Measurements from ENCODE around the gene CDKN1A. TPM values are rescaled to one million over a fixed set of nuclear protein-coding genes. Genes with fewer than 3 reads are reported as not detected.

The CDKN1A gene
- total RNA-seq, 4 donors from 2014 or later: 143 to 200 (median 181) TPM

DNA sequence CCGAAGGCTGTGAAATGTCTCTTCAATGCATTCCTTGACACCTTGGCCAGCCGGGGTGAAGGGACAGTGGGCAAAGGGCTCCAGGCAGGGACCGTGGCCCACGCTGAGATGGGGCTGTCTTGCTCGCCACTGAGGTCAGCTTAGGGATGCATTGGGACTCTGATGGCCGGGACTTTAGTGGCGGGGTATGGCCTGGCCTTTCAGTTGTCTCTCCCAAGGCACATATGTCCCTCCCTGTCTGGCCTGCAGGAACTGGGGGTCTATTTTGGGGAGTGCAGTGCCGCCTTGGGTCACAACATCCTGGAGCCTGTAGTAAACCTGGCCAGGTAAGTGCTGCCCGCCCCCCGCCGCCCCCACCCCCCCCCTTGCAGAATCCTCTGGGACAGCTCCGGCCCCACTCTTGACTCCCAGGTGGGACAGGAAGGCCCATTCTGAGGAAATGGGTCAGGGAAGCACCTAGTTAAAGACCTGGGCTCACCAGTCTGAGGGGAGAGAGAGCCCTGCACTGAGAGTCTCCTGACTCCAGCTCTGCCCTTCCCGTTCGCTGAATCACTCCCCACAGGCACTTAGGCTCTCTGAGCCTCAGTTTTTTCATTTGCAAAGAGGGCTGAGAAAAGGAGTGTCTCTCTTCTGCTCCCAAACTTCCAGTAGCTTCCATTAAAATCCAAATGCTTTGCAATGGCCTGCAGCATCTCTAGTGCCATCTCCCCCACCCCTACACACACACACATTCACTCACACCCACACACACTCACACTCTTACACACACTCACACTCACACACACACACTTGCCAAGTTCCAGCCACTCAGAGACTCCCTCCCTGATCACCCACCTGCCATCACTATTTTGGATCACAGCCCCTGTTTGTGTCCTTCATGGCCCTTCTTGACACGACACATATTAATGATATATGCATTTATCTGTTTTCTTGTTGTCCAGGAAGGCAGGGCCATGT, 52.2 kb downstream of the CDKN1A start:
- no peak for DNase-seq (ENCODE audit: low spot score in 2 of 2)
- no peak overlapping the region for H3K4me3 ChIP-seq (ENCODE audit: low read depth, poor library complexity, severe bottlenecking)
- intact Hi-C loops (cut with DNase I; ENCODE audit: low total_unique reads): no loop called here
- 87 to 89% methylated on average over 11 to 15 of the region's 15 CpGs for WGBS, 2 donors
- no peak for TF ChIP-seq POLR2A (IDR thresholded peaks at IDR 0.05)
- TF ChIP-seq, protein P1, sequence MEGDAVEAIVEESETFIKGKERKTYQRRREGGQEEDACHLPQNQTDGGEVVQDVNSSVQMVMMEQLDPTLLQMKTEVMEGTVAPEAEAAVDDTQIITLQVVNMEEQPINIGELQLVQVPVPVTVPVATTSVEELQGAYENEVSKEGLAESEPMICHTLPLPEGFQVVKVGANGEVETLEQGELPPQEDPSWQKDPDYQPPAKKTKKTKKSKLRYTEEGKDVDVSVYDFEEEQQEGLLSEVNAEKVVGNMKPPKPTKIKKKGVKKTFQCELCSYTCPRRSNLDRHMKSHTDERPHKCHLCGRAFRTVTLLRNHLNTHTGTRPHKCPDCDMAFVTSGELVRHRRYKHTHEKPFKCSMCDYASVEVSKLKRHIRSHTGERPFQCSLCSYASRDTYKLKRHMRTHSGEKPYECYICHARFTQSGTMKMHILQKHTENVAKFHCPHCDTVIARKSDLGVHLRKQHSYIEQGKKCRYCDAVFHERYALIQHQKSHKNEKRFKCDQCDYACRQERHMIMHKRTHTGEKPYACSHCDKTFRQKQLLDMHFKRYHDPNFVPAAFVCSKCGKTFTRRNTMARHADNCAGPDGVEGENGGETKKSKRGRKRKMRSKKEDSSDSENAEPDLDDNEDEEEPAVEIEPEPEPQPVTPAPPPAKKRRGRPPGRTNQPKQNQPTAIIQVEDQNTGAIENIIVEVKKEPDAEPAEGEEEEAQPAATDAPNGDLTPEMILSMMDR (IDR thresholded peaks at IDR 0.05): no peak

DNA sequence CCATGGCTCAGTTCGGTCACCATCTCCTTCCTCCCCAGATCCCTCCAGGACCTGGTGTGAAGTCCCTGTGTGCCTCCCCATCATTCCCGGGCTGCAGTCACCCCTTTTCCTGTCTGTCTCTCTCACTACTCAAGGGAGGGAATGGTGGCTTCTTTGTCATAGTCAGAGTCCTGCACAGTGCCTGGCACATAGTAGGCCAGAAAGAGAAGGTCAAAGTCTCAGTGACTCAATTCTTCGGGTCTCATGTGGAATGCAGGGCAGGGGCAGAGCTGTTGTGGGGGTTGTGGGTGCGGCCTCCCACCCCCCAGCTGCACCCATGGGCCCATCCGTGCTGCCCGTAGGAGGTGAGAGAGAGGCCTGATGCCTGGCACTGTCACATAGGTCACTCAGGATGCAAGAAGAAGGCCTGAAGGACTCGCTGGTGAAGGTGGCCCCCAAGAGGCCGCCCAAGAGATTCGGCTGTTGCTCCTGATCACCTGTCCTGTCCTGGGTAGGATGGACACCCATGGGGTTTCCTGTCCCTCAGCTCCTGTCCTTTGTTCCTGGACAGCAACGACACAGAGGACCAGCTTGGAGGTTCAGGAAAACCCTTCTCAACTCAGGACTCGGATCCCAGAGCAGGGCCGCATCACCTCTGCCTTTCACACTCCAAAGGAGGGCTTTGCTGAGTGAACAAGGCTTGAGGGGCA, 53.3 kb downstream of the CDKN1A start:
- no peak for DNase-seq (ENCODE audit: low spot score in 2 of 2)
- 90% methylated on average over 12 of the region's 12 CpGs for WGBS, 2 donors

DNA sequence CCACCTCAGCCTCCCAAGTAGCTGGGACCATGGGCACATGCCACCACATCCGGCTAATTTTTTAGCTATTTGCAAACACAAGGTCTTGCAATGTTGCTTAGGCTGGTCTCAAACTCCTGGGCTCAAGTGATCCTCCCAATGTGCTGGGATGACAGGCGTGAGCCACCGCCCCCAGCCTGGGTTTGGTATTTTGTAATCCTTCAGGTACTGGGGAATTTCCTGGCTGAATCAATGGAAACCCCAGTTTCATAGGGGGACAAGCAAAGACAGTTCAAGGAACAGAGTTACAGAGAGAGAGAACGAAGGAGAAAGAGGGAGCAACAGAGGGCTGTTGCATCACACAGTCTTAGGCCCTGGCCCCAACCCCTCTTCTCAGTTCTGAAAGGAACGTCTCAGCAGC, 54.8 kb downstream of the CDKN1A start:
- WGBS, 2 donors: 83 to 89% methylated on average over 5 of the region's 5 CpGs
- no peak overlapping the region for H3K4me3 ChIP-seq (ENCODE audit: low read depth, poor library complexity, severe bottlenecking)
- TF ChIP-seq, protein P1 (IDR thresholded peaks at IDR 0.05): no peak
- no peak for TF ChIP-seq POLR2A (IDR thresholded peaks at IDR 0.05)
- intact Hi-C loops (cut with DNase I; ENCODE audit: low total_unique reads): no loop called here
- DNase-seq (ENCODE audit: low spot score in 2 of 2): no peak

More for the DNA sequence above, 53.3 kb downstream of the CDKN1A start:
- intact Hi-C loops (cut with DNase I; ENCODE audit: low total_unique reads): no loop called here
- H3K4me3 ChIP-seq (ENCODE audit: low read depth, poor library complexity, severe bottlenecking): no peak overlapping the region
- no peak for TF ChIP-seq POLR2A (IDR thresholded peaks at IDR 0.05)

DNA sequence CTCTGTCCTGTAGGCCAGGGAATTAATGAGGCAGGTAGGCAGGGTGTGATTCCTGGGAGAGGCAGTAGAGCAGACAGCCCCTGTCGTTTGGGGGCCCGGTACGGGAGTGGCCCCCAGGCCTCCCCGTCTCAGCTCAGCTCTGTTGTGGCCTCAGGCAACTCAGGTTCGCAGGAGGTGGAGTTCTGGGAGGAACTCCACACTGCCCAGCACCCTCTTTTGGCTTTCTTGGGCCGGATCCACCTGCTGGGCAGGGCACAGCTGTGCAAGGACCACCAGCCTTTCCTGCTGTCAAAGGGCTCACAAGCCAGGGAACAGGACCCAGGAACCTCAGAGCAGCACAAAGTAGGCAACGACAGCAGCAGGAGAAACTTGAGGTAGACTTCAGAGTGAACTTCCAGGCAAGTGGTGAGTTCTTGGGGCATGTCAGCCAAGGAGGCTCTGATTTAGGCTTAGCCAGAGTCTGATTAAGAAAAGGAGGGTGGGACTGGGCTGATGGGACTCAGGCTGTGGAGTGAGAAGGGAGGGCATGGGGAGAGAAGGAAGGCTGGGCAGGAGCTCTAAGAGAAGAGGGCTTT, 56.1 kb downstream of the CDKN1A start:
- TF ChIP-seq POLR2A (IDR thresholded peaks at IDR 0.05): no peak
- TF ChIP-seq, protein P1 (IDR thresholded peaks at IDR 0.05): no peak
- WGBS, 2 donors: 70 to 77% methylated on average over 7 of the region's 7 CpGs
- no peak overlapping the region for H3K4me3 ChIP-seq (ENCODE audit: low read depth, poor library complexity, severe bottlenecking)
- DNase-seq (ENCODE audit: low spot score in 2 of 2): no peak
- intact Hi-C loops (cut with DNase I; ENCODE audit: low total_unique reads): no loop called here

DNA sequence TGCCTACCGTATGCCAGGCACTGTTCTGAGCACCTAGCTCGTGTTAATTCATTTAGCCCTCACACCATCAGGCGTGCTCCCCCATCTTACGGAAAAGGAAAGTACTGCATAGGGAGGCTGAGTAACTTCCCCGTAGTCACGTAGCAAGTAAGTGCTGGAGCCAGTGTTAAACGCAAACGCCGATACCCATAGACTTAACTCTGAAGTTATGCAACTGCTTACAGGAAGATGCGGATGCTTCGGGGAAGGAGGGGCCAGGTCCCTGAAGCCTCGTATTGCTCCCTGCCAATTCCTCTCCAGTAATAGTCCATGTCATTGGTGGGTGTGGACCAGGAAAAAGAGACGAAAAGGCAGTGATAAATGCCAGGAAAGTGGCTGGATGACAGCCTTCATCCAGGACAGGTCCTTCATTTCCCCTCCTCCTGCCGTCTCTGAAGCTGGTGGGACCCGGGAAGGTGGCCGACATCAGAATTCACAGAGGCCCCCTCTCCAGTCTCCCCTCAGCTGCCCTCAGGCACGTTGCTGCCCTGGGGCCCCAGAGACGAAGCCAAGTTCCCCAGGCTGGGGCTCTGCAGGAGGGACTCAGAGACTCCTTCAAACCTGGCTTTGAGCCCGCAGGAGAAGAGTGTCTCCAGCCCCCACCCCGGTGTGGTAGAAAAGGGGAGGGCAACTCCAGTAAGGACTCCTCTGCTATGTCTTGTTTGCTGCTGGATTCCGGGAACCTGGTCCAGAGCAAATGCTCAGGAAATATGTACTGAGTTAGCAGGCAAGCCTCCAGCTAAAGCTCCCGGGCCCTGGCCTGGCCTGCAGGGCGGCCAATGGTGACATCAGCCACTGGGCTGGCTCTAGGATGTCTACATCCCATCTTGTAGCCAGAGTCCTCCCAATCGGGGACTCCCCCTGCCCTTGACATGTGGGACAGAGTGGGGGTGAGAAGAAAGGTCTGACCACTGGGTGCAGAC, 56.9 kb downstream of the CDKN1A start:
- TF ChIP-seq, protein P1 (IDR thresholded peaks at IDR 0.05): no peak
- no peak for TF ChIP-seq POLR2A (IDR thresholded peaks at IDR 0.05)
- intact Hi-C loops (cut with DNase I; ENCODE audit: low total_unique reads): no loop called here
- 4 to 9% methylated on average over 23 to 24 of the region's 24 CpGs for WGBS, 2 donors
- DNase-seq (ENCODE audit: low spot score in 2 of 2): peak; percentile 75 to 96
- H3K4me3 ChIP-seq (ENCODE audit: low read depth, poor library complexity, severe bottlenecking): no peak overlapping the region

Other genes with a start within 250 kb of the CDKN1A start
- not detected for gene PXT1, start 235.9 kb upstream of the CDKN1A start, total RNA-seq
- 10 to 100 TPM; 48.5 to 84.1 (median 56.8) TPM for gene KCTD20, start 235.7 kb upstream of the CDKN1A start, total RNA-seq
- 10 to 100 TPM; 27.1 to 37.4 (median 30.6) TPM for gene STK38, start 131.2 kb upstream of the CDKN1A start, total RNA-seq
- gene SRSF3, start 84.4 kb upstream of the CDKN1A start, total RNA-seq: 100 to 1,000 TPM; 114 to 272 (median 177) TPM
- under 1 TPM; 0.10 to 0.65 (median 0.26) TPM for gene RAB44, start 19.1 kb downstream of the CDKN1A start, total RNA-seq
- gene CPNE5, start 160.7 kb downstream of the CDKN1A start, total RNA-seq: 1 to 10 TPM in 1 of 4 donors, under 1 TPM in 2, not detected in 1; 0.23 to 1.1 (median 0.81) TPM
- gene PPIL1, start 196.1 kb downstream of the CDKN1A start, total RNA-seq: 1 to 10 TPM; 2.2 to 9.3 (median 7.3) TPM
- 10 to 100 TPM; 27.5 to 47.4 (median 30.5) TPM for gene C6orf89, start 207.2 kb downstream of the CDKN1A start, total RNA-seq

Measured in lower leg skin (tissue), 4 donors.